Renal pelvis (tissue), 12 donors: ENCODE results near the gene BARX1. TPM values are rescaled to one million over a fixed set of nuclear protein-coding genes. Genes with fewer than 3 reads are reported as not detected.
"Not testable (repeated sequence)": the region's sequence is repeated elsewhere in the genome, so short reads cannot be mapped to it uniquely, and the experiment has no call there.

Experiments
- DNase-seq: peaks from one replicate; pipeline ENCODE4 v3.0.0-alpha.2; 2013
- long read RNA-seq, 16 experiments: transcript quantifications; one replicate each; lab custom pipeline, GENCODE V29; 2026
- polyA plus RNA-seq, 3 donors: library from polyadenylated mRNA; unstranded; fragments of 120-200 nt; gene quantifications; one replicate each; pipeline ENCODE4 v1.2.1, GENCODE V29; 2013; ENCODE audit not compliant: insufficient read length in 3 of 3

Gene BARX1
- under 1 TPM; 0.40 to 0.86 (median 0.78) TPM for polyA plus RNA-seq
- long read RNA-seq, donor 1 = 0 reads
- long read RNA-seq, donor 2 = 0 reads
- long read RNA-seq, donor 3, partial matches to known transcripts = 0 of 1 reads
- long read RNA-seq, donor 3, other reads (novel, unspliced or antisense) = 0 of 1 reads
- long read RNA-seq, donor 4, partial matches to known transcripts = 0 of 1 reads
- long read RNA-seq, donor 4, other reads (novel, unspliced or antisense) = 0 of 1 reads
- long read RNA-seq, donor 5, partial matches to known transcripts = 0 of 1 reads
- long read RNA-seq, donor 5, other reads (novel, unspliced or antisense) = 0 of 1 reads
- long read RNA-seq, donor 6 = 0 reads
- long read RNA-seq, donor 7, partial matches to known transcripts = 0 of 2 reads
- long read RNA-seq, donor 7, other reads (novel, unspliced or antisense) = 0 of 2 reads
- long read RNA-seq, donor 8 = 0 reads
- long read RNA-seq, donor 9, partial matches to known transcripts = 0 of 2 reads
- long read RNA-seq, donor 9, other reads (novel, unspliced or antisense) = 0 of 2 reads
- long read RNA-seq, donor 10 = 0 reads
- long read RNA-seq, donor 11 = 0 reads
- long read RNA-seq, donor 12, partial matches to known transcripts = 0 of 2 reads
- long read RNA-seq, donor 12, other reads (novel, unspliced or antisense) = 0 of 2 reads
- long read RNA-seq, donor 13 = 0 reads
- long read RNA-seq, donor 14 = 0 reads
- long read RNA-seq, donor 15, transcript BARX1-201 (4 exons, 1,533 nt) = major isoform, 35 of 39 reads
- long read RNA-seq, donor 15, partial matches to known transcripts = 0 of 39 reads
- long read RNA-seq, donor 15, other reads (novel, unspliced or antisense) = 0 of 39 reads
- long read RNA-seq, donor 16, partial matches to known transcripts = 0 of 2 reads
- long read RNA-seq, donor 16, other reads (novel, unspliced or antisense) = 0 of 2 reads

GRCh38 chr9:93955111-93955980, at the start of gene BARX1:
TSS of gene BARX1 (minus strand) at chr9:93955355. CDS start at chr9:93955146, 209 bp downstream.
- DNase-seq = no peak

- DNase-seq = peak; percentile 75
These were observed 47.4 kb upstream of the BARX1 start for GRCh38 chr9:94002316-94003140.

- DNase-seq = no peak
These were observed 41.7 kb upstream of the BARX1 start for GRCh38 chr9:93996863-93997262.

- no peak for DNase-seq
These were observed 41.2 kb upstream of the BARX1 start for GRCh38 chr9:93996367-93996766.

- DNase-seq = no peak
These were observed 39.4 kb upstream of the BARX1 start for GRCh38 chr9:93994545-93994944.

GRCh38 chr9:93994132-93994531, 39.0 kb upstream of the BARX1 start:
- DNase-seq = no peak

- DNase-seq = no peak
These were observed 37.7 kb upstream of the BARX1 start for GRCh38 chr9:93992830-93993229.

- no peak for DNase-seq
These were observed 35.3 kb upstream of the BARX1 start for GRCh38 chr9:93990448-93990847.

- DNase-seq = no peak
These were observed 32.9 kb upstream of the BARX1 start for GRCh38 chr9:93988056-93988455.

- DNase-seq = no peak
These were observed 29.7 kb upstream of the BARX1 start for GRCh38 chr9:93984860-93985259.

GRCh38 chr9:93983875-93984274, 28.7 kb upstream of the BARX1 start:
- DNase-seq = no peak

GRCh38 chr9:93979721-93980120, 24.6 kb upstream of the BARX1 start:
- peak; percentile 57 for DNase-seq

GRCh38 chr9:93978551-93978950, 23.4 kb upstream of the BARX1 start:
- no peak for DNase-seq

- no peak for DNase-seq
These were observed 21.8 kb upstream of the BARX1 start for GRCh38 chr9:93976973-93977372.

- no peak for DNase-seq
These were observed 20.9 kb upstream of the BARX1 start for GRCh38 chr9:93976081-93976480.

- DNase-seq = no peak
These were observed 20.1 kb upstream of the BARX1 start for GRCh38 chr9:93975262-93975661.

GRCh38 chr9:93974151-93974550, 19.0 kb upstream of the BARX1 start:
- DNase-seq = no peak

- not testable (repeated sequence) for DNase-seq
These were observed 17.5 kb upstream of the BARX1 start for GRCh38 chr9:93972655-93973054.

GRCh38 chr9:93969328-93969661, 14.1 kb upstream of the BARX1 start:
- DNase-seq = no peak

GRCh38 chr9:93968451-93969327, 13.5 kb upstream of the BARX1 start:
- DNase-seq = no peak
